Activated naive CD4-positive, alpha-beta T cell treated with anti-CD3 and anti-CD28 coated beads, Interleukin-2, amount 50 U/mL, for 72 hours (primary cell): ENCODE results near the gene PYGB. TPM values are rescaled to one million over a fixed set of nuclear protein-coding genes. Genes with fewer than 3 reads are reported as not detected.

Source experiments
- ATAC-seq, 2 donors: fragments of 150-1000 bp; cut with Tn5 transposase; 2 replicates each; pipeline ENCODE4 v1.10.0; 2021; ENCODE audit warnings: mild to moderate bottlenecking in 2 of 2, moderate library complexity in 2 of 2
- DNase-seq, 2 donors: peaks; one replicate each; pipeline ENCODE4 v3.0.0; 2021 to 2022; ENCODE audit warnings: low spot score in 2 of 2
- H3K27ac Mint-ChIP-seq, 2 donors: one replicate each; pipeline ENCODE4 v1.8.0; 2022; ENCODE audit warnings: mild to moderate bottlenecking in 2 of 2, mixed read lengths in 2 of 2
- H3K36me3 Mint-ChIP-seq, 2 donors: one replicate each; pipeline ENCODE4 v1.8.0; 2022; ENCODE audit warnings: mixed read lengths in 2 of 2
- H3K9me3 Mint-ChIP-seq, 2 donors: one replicate each; pipeline ENCODE4 v1.8.0; 2022; ENCODE audit warnings: mixed read lengths in 2 of 2
- total RNA-seq, 2 donors: library from RNA; stranded (reverse); gene quantifications; one replicate each; pipeline ENCODE4 v1.2.3, GENCODE V29; 2022

The PYGB gene
- total RNA-seq, 2 donors from 2014 or later, result 19.1 to 30.8 TPM

GRCh38 chr20:25270829-25271251 is 23.0 kb downstream of the PYGB start:
- Mint-ChIP-seq H3K9me3 (no peaks in the 10 kb centered on the region), H3K27ac (peak overlapping the region in 1 of 2 donors; percentile 72), H3K36me3 (peaks cover 4 to 6% of the 10 kb centered on the region in 2 donors)
- DNase-seq, result peak in 1 of 2 donors; percentile 38
- ATAC-seq, result no peak

DNA sequence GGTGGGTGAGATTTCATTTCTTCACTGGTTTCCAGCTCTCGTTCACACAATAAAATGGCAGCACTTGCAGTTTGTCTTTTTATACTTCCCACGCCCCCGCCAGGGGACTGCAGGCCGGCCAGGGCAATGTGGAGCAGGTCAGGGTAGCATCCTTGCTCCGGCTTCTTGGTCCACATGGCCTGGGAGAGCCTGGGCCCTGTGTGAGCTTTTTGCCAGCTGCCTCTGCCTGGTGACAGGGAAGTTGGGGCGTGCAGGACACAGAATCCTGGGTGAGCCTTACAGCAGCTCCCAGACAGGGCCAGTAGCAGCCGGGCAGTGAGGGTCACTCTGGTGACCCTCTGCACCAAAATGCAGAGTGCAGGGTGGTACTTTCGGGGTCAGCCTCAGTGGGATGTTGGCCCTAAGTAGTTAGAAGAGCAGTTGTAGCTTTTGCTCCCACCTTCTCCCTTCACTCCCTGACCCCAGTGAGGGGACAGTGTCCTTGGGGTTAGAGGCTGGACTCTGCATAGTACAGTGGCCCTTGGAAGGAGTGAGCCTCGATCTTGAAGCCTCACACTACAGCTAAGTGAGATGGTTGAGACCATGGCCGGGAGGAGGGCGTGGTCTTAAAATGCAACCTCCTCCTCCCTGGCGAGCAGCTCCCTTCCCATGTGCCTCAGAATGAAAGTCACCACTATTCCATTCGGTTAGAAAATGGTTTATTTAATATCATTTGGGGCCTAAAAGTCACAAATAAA is 23.8 kb downstream of the PYGB start:
- Mint-ChIP-seq H3K9me3 (no peaks in the 10 kb centered on the region), H3K27ac (no peak overlapping the region), H3K36me3 (peaks cover 4 to 6% of the 10 kb centered on the region in 2 donors)
- no peak for ATAC-seq
- DNase-seq, result peak in 1 of 2 donors; percentile 48

- H3K36me3 Mint-ChIP-seq, result peaks cover 4 to 6% of the 10 kb centered on the region in 2 donors
- no peak overlapping the region for H3K27ac Mint-ChIP-seq
- DNase-seq (peak in 1 of 2 donors; percentile 26), ATAC-seq (no peak)
- H3K9me3 Mint-ChIP-seq, result no peaks in the 10 kb centered on the region
Measured at GRCh38 chr20:25272223-25273000, 24.5 kb downstream of the PYGB start.

GRCh38 chr20:25273046-25273445 is 25.2 kb downstream of the PYGB start:
- ATAC-seq (no peak), DNase-seq (no peak)
- no peaks in the 10 kb centered on the region for H3K9me3 Mint-ChIP-seq
- peaks cover 4 to 6% of the 10 kb centered on the region in 2 donors for H3K36me3 Mint-ChIP-seq
- H3K27ac Mint-ChIP-seq, result peak overlapping the region in 1 of 2 donors; percentile 72

DNA sequence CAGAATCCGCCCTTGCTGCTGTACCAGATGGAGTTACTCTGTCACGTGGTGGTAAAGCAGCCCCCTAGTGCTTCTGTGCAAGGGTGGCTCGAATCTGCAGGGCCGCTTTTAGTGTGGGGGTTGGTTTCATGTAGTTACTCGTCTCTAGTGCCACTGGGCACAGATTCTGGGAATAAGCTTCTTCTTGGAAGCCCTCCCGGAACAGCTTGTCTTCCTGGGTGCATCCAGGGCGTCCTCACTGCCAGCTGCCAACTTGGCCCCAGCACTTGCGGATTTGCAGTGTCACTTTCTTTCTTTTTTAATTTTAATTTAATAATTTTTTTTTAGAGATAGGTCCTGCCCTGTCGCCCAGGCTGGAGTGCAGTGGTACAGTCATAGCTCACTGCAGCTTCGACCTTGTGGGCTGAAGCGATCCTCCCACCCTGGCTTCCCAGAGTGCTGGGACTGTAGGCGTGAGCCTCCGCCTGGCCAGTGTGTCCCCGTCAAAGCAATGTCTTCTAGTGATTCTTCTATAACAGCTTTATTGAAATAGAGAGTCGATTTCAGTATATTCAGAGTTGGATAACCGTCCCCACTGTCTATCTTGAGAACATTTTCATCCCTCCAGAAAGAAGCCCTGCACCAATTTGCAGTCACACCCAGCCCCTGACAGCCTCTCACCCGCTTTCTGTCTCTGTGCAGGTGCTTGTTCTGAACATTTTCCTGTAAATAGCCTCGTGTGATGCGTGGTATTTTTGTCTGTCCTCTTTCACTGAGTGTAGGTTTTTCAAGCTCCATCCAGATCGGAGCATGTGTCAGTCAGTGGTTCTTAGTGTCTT is 25.9 kb downstream of the PYGB start:
- DNase-seq (peak in 1 of 2 donors; percentile 28), ATAC-seq (no peak)
- no peaks in the 10 kb centered on the region for H3K9me3 Mint-ChIP-seq
- peaks cover 4 to 6% of the 10 kb centered on the region in 2 donors for H3K36me3 Mint-ChIP-seq
- peak overlapping the region; percentile 37 for H3K27ac Mint-ChIP-seq

GRCh38 chr20:25274481-25274880 is 26.6 kb downstream of the PYGB start:
- peaks cover 4 to 5% of the 10 kb centered on the region in 2 donors for H3K36me3 Mint-ChIP-seq
- peak overlapping the region; percentile 37 for H3K27ac Mint-ChIP-seq
- peak in 1 of 2 donors; percentile 42 for DNase-seq
- no peak for ATAC-seq
- H3K9me3 Mint-ChIP-seq, result no peaks in the 10 kb centered on the region

- Mint-ChIP-seq H3K27ac (peak overlapping the region; percentile 25 to 37), H3K9me3 (no peaks in the 10 kb centered on the region), H3K36me3 (peaks cover 0 to 4% of the 10 kb centered on the region in 2 donors)
- DNase-seq (peak in 1 of 2 donors; percentile 52), ATAC-seq (no peak)
Measured at GRCh38 chr20:25274891-25275812, 27.3 kb downstream of the PYGB start.

DNA sequence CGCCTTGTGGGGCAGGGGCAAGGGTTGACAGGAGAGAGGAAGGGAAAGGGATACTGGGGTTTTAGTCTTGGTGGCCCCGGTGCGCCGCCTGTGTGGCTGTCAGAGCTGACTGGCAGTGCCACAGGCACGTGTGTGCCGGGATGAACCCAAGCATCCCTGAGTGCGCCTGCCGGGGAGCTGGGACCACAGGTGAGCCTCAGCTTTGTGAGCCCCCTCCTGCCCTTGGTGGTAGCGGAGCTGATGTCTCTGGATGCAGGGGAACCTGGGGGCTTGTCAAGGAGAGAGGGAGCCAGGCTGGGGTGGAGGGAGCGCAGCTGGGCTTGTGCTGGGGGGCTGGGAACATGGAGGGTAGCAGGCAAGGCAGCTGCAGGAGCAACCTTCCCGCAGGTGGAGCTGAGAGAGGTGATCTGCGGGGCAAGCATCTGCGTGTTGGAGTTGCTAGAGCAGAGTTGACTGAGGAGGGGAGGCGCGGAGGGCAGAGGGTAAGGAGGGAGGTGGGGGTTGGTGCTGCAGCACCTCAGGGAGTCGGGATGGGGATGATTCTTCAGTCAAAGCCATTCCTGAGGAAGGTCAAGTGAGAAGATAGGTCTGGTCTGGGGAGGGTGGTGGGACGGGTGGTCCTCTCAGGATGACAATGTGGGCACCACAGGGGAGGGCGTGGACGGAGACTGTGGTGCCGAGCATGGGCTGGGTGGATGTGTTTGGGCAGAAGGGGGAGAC is 28.1 kb downstream of the PYGB start:
- no peak for ATAC-seq

DNA sequence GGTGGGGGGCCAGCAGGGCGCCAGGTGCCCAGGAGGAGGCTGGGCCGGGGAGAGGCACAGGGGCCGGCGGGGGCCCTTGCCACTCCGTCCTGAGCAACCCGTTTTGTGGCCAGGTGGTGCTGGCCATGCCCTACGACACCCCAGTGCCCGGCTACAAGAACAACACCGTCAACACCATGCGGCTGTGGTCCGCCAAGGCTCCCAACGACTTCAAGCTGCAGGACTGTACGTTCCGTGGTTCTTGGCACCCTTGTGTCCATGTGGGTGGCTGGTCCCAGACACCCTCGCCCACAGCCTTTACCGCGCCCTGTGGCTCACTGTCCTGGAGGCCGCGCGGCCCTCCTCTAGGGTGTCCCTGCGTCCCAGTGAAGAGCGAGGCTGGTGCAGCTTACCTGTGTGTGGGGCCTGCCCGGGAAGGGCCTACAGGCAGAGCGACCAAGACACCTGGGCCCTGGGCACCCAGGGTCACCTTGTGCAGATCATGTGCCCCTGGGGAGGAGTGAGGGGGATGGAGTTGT is 28.7 kb downstream of the PYGB start:
- Mint-ChIP-seq H3K36me3 (peaks cover 0 to 4% of the 10 kb centered on the region in 2 donors), H3K27ac (no peak overlapping the region), H3K9me3 (no peaks in the 10 kb centered on the region)
- no peak for ATAC-seq
- DNase-seq, result peak in 1 of 2 donors; percentile 48

More for the DNA sequence above, 28.1 kb downstream of the PYGB start:
- DNase-seq, result peak in 1 of 2 donors; percentile 37
- Mint-ChIP-seq H3K9me3 (no peaks in the 10 kb centered on the region), H3K36me3 (peaks cover 0 to 4% of the 10 kb centered on the region in 2 donors), H3K27ac (no peak overlapping the region)

DNA sequence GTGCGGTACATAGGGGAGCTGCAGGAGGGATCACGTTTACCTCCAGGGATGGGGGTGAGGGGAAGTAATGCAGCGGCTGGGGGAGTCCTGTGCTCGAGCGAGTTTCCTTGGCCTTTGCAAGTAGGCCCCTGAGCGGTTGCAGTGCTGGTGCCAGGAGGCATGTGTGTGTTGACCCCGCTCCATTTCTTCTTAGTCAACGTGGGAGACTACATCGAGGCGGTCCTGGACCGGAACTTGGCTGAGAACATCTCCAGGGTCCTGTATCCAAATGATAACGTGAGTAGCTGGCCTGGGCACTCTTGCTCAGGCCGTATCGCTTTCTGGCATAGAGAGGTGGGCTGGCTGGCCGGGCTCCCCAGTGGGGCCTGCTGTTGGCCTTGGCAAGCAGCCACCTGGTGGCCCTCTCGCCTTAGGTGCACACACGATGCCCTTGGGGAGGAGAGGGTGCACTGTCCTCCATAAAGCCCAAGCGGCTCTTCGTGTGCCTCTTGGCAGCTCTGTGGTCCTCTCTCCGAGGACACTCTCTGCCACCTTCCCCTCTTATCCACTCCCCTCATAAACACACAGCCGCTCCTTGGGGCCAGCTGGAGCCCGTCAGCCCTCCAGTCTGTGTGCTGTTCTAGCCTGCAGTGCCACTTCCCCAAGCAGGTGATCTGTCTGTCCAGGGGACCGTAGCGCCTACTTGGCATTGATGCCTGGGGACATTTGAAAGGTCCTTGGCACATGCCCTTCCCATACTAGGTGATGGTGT is 29.3 kb downstream of the PYGB start:
- DNase-seq, result peak in 1 of 2 donors; percentile 50
- H3K27ac Mint-ChIP-seq, result no peak overlapping the region
- peaks cover 0 to 4% of the 10 kb centered on the region in 2 donors for H3K36me3 Mint-ChIP-seq
- no peak for ATAC-seq
- no peaks in the 10 kb centered on the region for H3K9me3 Mint-ChIP-seq

DNA sequence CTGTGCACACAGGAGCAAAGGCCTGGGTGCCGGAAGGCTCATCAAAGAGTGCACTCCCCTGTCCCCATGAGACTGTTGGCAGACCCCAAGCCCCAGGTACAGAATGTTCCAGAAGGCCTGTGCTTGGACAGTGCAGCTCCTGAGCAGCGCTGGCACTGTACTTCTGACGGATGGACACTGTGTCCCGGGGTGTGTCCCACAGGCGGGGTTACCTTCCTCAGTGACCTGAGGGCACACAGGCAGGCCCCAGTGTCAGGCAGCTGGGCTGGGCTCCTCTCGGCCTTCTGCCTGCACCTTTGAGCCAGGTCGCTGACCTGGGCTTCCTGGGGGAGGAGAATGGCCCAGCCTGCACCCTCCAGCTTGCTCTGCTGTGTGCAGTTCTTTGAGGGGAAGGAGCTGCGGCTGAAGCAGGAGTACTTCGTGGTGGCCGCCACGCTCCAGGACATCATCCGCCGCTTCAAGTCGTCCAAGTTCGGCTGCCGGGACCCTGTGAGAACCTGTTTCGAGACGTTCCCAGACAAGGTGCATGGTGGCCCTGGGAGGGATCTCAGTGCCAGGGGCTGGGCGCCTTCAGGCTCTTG is 30.1 kb downstream of the PYGB start:
- H3K9me3 Mint-ChIP-seq, result no peaks in the 10 kb centered on the region
- DNase-seq, result no peak
- H3K36me3 Mint-ChIP-seq, result peaks cover 0 to 4% of the 10 kb centered on the region in 2 donors
- ATAC-seq, result no peak
- H3K27ac Mint-ChIP-seq, result no peak overlapping the region

GRCh38 chr20:25278636-25279361 is 30.9 kb downstream of the PYGB start:
- H3K36me3 Mint-ChIP-seq, result peaks cover 0 to 4% of the 10 kb centered on the region in 2 donors
- H3K27ac Mint-ChIP-seq, result no peak overlapping the region
- DNase-seq (peak in 1 of 2 donors; percentile 44), ATAC-seq (no peak)
- H3K9me3 Mint-ChIP-seq, result no peaks in the 10 kb centered on the region

DNA sequence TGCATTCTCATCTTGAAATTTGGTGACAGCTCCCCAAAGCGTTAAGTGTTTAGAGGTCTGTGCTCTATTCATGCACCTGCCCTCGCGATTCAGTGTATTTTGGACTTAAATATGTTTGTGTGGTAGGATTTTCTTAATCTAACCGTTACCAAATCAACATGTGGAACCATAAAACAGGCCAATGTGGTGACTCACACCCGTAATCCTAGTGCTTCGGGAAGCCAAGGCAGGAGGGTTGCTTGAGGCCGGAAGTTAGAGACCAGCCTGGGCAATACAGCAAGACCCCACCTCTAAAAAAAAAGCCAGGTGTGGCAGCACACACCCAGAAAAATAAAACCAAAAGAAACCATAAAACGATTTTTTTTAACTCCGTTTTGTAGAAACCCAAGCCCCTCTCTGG is 31.5 kb downstream of the PYGB start:
- Mint-ChIP-seq H3K36me3 (no peaks in the 10 kb centered on the region), H3K9me3 (no peaks in the 10 kb centered on the region), H3K27ac (no peak overlapping the region)
- ATAC-seq (no peak), DNase-seq (no peak)
